Cerebellar cortex (tissue), 1 donor: ENCODE data around the gene FCRL3.
"Not testable (repeated sequence)": the region's sequence is repeated elsewhere in the genome, so short reads cannot be mapped to it uniquely, and the experiment has no call there.

Experiments used
- DNase-seq: peaks from one replicate; pipeline ENCODE4 v3.0.0-alpha.2; 2015; ENCODE audit warnings: low spot score

The FCRL3 gene

GRCh38 chr1:157700732-157701131 lies at the start of gene FCRL3:
Gene FCRL3, minus strand, starts transcription at chr1:157700769. Its CDS starts 280 bp downstream, at chr1:157700489.
- DNase-seq = no peak

GRCh38 chr1:157748262-157748817 lies 47.8 kb upstream of the FCRL3 start:
- DNase-seq = no peak

GRCh38 chr1:157739229-157739901 lies 38.8 kb upstream of the FCRL3 start:
- no peak for DNase-seq

GRCh38 chr1:157735991-157736390 lies 35.4 kb upstream of the FCRL3 start:
- not testable (repeated sequence) for DNase-seq

GRCh38 chr1:157734321-157734720 lies 33.8 kb upstream of the FCRL3 start:
- no peak for DNase-seq

GRCh38 chr1:157732755-157733154 lies 32.2 kb upstream of the FCRL3 start:
- no peak for DNase-seq

- no peak for DNase-seq
These were observed 24.6 kb upstream of the FCRL3 start for GRCh38 chr1:157725221-157725577.

- no peak for DNase-seq
These were observed 24.1 kb upstream of the FCRL3 start for GRCh38 chr1:157724537-157725220.

- no peak for DNase-seq
These were observed 22.6 kb upstream of the FCRL3 start for GRCh38 chr1:157723157-157723556.

GRCh38 chr1:157721985-157722384 lies 21.4 kb upstream of the FCRL3 start:
- no peak for DNase-seq

- no peak for DNase-seq
These were observed 15.2 kb upstream of the FCRL3 start for GRCh38 chr1:157715736-157716135.

- DNase-seq = no peak
These were observed 11.2 kb upstream of the FCRL3 start for GRCh38 chr1:157711802-157712201.

- no peak for DNase-seq
These were observed 4.3 kb upstream of the FCRL3 start for GRCh38 chr1:157704878-157705277.

GRCh38 chr1:157703981-157704380 lies 3.4 kb upstream of the FCRL3 start:
- DNase-seq = no peak

- DNase-seq = no peak
These were observed 1.8 kb upstream of the FCRL3 start for GRCh38 chr1:157702308-157702825.

- DNase-seq = no peak
These were observed 264 bp downstream of the FCRL3 start for GRCh38 chr1:157700305-157700704.

- no peak for DNase-seq
These were observed 2.6 kb downstream of the FCRL3 start for GRCh38 chr1:157697781-157698569.

GRCh38 chr1:157696966-157697628 lies 3.5 kb downstream of the FCRL3 start:
- DNase-seq = no peak

GRCh38 chr1:157695417-157695816 lies 5.2 kb downstream of the FCRL3 start:
- no peak for DNase-seq

- DNase-seq = peak; percentile 77
These were observed 9.2 kb downstream of the FCRL3 start for GRCh38 chr1:157691285-157691920.

GRCh38 chr1:157682710-157683437 lies 17.7 kb downstream of the FCRL3 start:
- DNase-seq = no peak
